Stimulated activated naive CD8-positive, alpha-beta T cell treated with anti-CD3 and anti-CD28 coated beads, Interleukin-15, Interleukin-2, amounts not matched to agents 100 ng/mL and 50 ng/mL, for 24 hours (primary cell): Measurements from ENCODE around the gene LEFTY2.
"Not testable (repeated sequence)": the region's sequence is repeated elsewhere in the genome, so short reads cannot be mapped to it uniquely, and the experiment has no call there.

ENCODE experiments used
- H3K27ac Mint-ChIP-seq: one replicate; pipeline ENCODE4 v1.8.0; 2021; ENCODE audit warnings: mild to moderate bottlenecking, mixed read lengths
- H3K27me3 Mint-ChIP-seq: one replicate; pipeline ENCODE4 v1.8.0; 2021; ENCODE audit warnings: mixed read lengths
- H3K36me3 Mint-ChIP-seq: one replicate; pipeline ENCODE4 v1.8.0; 2021; ENCODE audit warnings: low read depth, mixed read lengths
- H3K4me1 Mint-ChIP-seq: one replicate; pipeline ENCODE4 v1.8.0; 2021; ENCODE audit warnings: low read depth, mixed read lengths
- H3K4me3 Mint-ChIP-seq: one replicate; pipeline ENCODE4 v1.8.0; 2021; ENCODE audit warnings: mild to moderate bottlenecking, mixed read lengths
- H3K9me3 Mint-ChIP-seq: one replicate; pipeline ENCODE4 v1.8.0; 2021; ENCODE audit warnings: mixed read lengths

LEFTY2 gene

GRCh38 chr1:225941187-225941941, at the start of gene LEFTY2:
TSS of gene LEFTY2 (minus strand) at chr1:225941220. CDS start at chr1:225941140, 80 bp downstream.
- no peaks in the 10 kb centered on the region for H3K27me3 Mint-ChIP-seq
- no peak within 1 kb of the TSS for H3K27ac Mint-ChIP-seq
- no peak within 1 kb of the TSS for H3K4me3 Mint-ChIP-seq
- H3K36me3 Mint-ChIP-seq, result no peaks in the 10 kb centered on the region
- H3K9me3 Mint-ChIP-seq, result no peaks in the 10 kb centered on the region
- H3K4me1 Mint-ChIP-seq, result peaks cover 9% of the 10 kb centered on the region

GRCh38 chr1:225987491-225988316, 46.7 kb upstream of the LEFTY2 start:
- peaks cover 76% of the 10 kb centered on the region for H3K36me3 Mint-ChIP-seq
- no peaks in the 10 kb centered on the region for H3K27me3 Mint-ChIP-seq
- H3K27ac Mint-ChIP-seq, result no peak overlapping the region
- no peak overlapping the region for H3K4me3 Mint-ChIP-seq
- H3K9me3 Mint-ChIP-seq, result no peaks in the 10 kb centered on the region
- peaks cover 36% of the 10 kb centered on the region for H3K4me1 Mint-ChIP-seq

- Mint-ChIP-seq H3K9me3 (no peaks in the 10 kb centered on the region), H3K4me3 (no peak overlapping the region), H3K27me3 (no peaks in the 10 kb centered on the region), H3K36me3 (peaks cover 58% of the 10 kb centered on the region), H3K27ac (no peak overlapping the region), H3K4me1 (peaks cover 24% of the 10 kb centered on the region)
Measured at GRCh38 chr1:225981714-225982113, 40.7 kb upstream of the LEFTY2 start.

GRCh38 chr1:225980005-225980836, 39.2 kb upstream of the LEFTY2 start:
- H3K4me3 Mint-ChIP-seq, result no peak overlapping the region
- H3K9me3 Mint-ChIP-seq, result no peaks in the 10 kb centered on the region
- H3K27me3 Mint-ChIP-seq, result no peaks in the 10 kb centered on the region
- peaks cover 46% of the 10 kb centered on the region for H3K36me3 Mint-ChIP-seq
- peaks cover 19% of the 10 kb centered on the region for H3K4me1 Mint-ChIP-seq
- H3K27ac Mint-ChIP-seq, result no peak overlapping the region

- Mint-ChIP-seq H3K36me3 (peaks cover 44% of the 10 kb centered on the region), H3K27ac (no peak overlapping the region), H3K4me1 (peaks cover 19% of the 10 kb centered on the region), H3K9me3 (no peaks in the 10 kb centered on the region), H3K4me3 (no peak overlapping the region), H3K27me3 (no peaks in the 10 kb centered on the region)
Measured at GRCh38 chr1:225979421-225979820, 38.4 kb upstream of the LEFTY2 start.

- Mint-ChIP-seq H3K36me3 (peaks cover 36% of the 10 kb centered on the region), H3K27ac (peak overlapping the region; percentile 43), H3K4me1 (peaks cover 19% of the 10 kb centered on the region), H3K27me3 (no peaks in the 10 kb centered on the region), H3K4me3 (no peak overlapping the region), H3K9me3 (no peaks in the 10 kb centered on the region)
Measured at GRCh38 chr1:225977937-225978748, 37.1 kb upstream of the LEFTY2 start.

- Mint-ChIP-seq H3K36me3 (peaks cover 12% of the 10 kb centered on the region), H3K4me1 (peaks cover 16% of the 10 kb centered on the region)
- not testable (repeated sequence) for H3K27ac Mint-ChIP-seq, H3K4me3 Mint-ChIP-seq, H3K9me3 Mint-ChIP-seq, H3K27me3 Mint-ChIP-seq
Measured at GRCh38 chr1:225975146-225975545, 34.1 kb upstream of the LEFTY2 start.

- Mint-ChIP-seq H3K27ac (no peak overlapping the region), H3K27me3 (no peaks in the 10 kb centered on the region), H3K4me1 (peaks cover 16% of the 10 kb centered on the region), H3K9me3 (no peaks in the 10 kb centered on the region), H3K36me3 (peaks cover 5% of the 10 kb centered on the region), H3K4me3 (no peak overlapping the region)
Measured at GRCh38 chr1:225974454-225974853, 33.4 kb upstream of the LEFTY2 start.

- H3K36me3 Mint-ChIP-seq, result no peaks in the 10 kb centered on the region
- no peak overlapping the region for H3K27ac Mint-ChIP-seq
- H3K4me1 Mint-ChIP-seq, result peaks cover 11% of the 10 kb centered on the region
- H3K9me3 Mint-ChIP-seq, result no peaks in the 10 kb centered on the region
- no peaks in the 10 kb centered on the region for H3K27me3 Mint-ChIP-seq
- H3K4me3 Mint-ChIP-seq, result no peak overlapping the region
Measured at GRCh38 chr1:225973158-225973557, 32.1 kb upstream of the LEFTY2 start.

- H3K9me3 Mint-ChIP-seq, result no peaks in the 10 kb centered on the region
- no peaks in the 10 kb centered on the region for H3K36me3 Mint-ChIP-seq
- H3K27me3 Mint-ChIP-seq, result no peaks in the 10 kb centered on the region
- peaks cover 9% of the 10 kb centered on the region for H3K4me1 Mint-ChIP-seq
- no peak overlapping the region for H3K27ac Mint-ChIP-seq
- no peak overlapping the region for H3K4me3 Mint-ChIP-seq
Measured at GRCh38 chr1:225972344-225973152, 31.5 kb upstream of the LEFTY2 start.

GRCh38 chr1:225970592-225971157, 29.7 kb upstream of the LEFTY2 start:
- H3K9me3 Mint-ChIP-seq, H3K36me3 Mint-ChIP-seq, H3K4me3 Mint-ChIP-seq, H3K27me3 Mint-ChIP-seq, H3K27ac Mint-ChIP-seq, H3K4me1 Mint-ChIP-seq: not testable (repeated sequence)

- H3K27ac Mint-ChIP-seq, H3K36me3 Mint-ChIP-seq, H3K4me1 Mint-ChIP-seq, H3K27me3 Mint-ChIP-seq, H3K9me3 Mint-ChIP-seq, H3K4me3 Mint-ChIP-seq: not testable (repeated sequence)
Measured at GRCh38 chr1:225969751-225970150, 28.7 kb upstream of the LEFTY2 start.

GRCh38 chr1:225965231-225965630, 24.2 kb upstream of the LEFTY2 start:
- no peak overlapping the region for H3K4me3 Mint-ChIP-seq
- no peaks in the 10 kb centered on the region for H3K36me3 Mint-ChIP-seq
- H3K27ac Mint-ChIP-seq, result no peak overlapping the region
- H3K27me3 Mint-ChIP-seq, result peaks cover 4% of the 10 kb centered on the region
- no peaks in the 10 kb centered on the region for H3K4me1 Mint-ChIP-seq
- H3K9me3 Mint-ChIP-seq, result no peaks in the 10 kb centered on the region
